Kidney (tissue), 14 donors: ENCODE data around the gene CCSER1. TPM values are rescaled to one million over a fixed set of nuclear protein-coding genes. Genes with fewer than 3 reads are reported as not detected.

Experiments used
- DNase-seq, 5 donors: peaks; one replicate each; pipeline ENCODE4 v3.0.0-alpha.2; 2013 to 2020
- FAIRE-seq: peaks from 2 replicates; lab custom pipeline; 2012; peaks lifted over from hg19 to GRCh38; lab: Jason Lieb, UNC
- H3K27ac ChIP-seq, 2 donors: one replicate each; pipeline ENCODE4 v1.7.0; 2013; ENCODE audit warnings: low read depth in 2 of 2, low read length in 2 of 2, inconsistent platforms in 1 of 2
- H3K27me3 ChIP-seq: one replicate; pipeline ENCODE4 v1.7.1; 2013; ENCODE audit warnings: low read length, inconsistent platforms; ENCODE audit not compliant: control insufficient read depth, insufficient read depth
- H3K36me3 ChIP-seq, 3 donors: one replicate each; pipeline versions ENCODE4 v1.7.0 to v1.7.1; 2013; ENCODE audit warnings: low read length in 3 of 3, control low read depth in 1 of 3, inconsistent platforms in 1 of 3; ENCODE audit not compliant: insufficient read depth in 3 of 3, control insufficient read depth in 2 of 3
- H3K4me1 ChIP-seq, 3 donors: one replicate each; pipeline versions ENCODE4 v1.7.0 to v1.7.1; 2013; ENCODE audit warnings: low read length in 3 of 3, inconsistent platforms in 1 of 3, low read depth in 1 of 3; ENCODE audit not compliant: control insufficient read depth in 2 of 3, insufficient read depth in 2 of 3
- H3K4me3 ChIP-seq, 3 donors: one replicate each; pipeline versions ENCODE4 v1.7.0 to v1.8.1; 2013; ENCODE audit warnings: low read length in 3 of 3, control low read depth in 1 of 3, inconsistent platforms in 1 of 3
- H3K9ac ChIP-seq, 3 donors: one replicate each; pipeline versions ENCODE4 v1.7.0 to v1.7.1; 2013; ENCODE audit warnings: low read length in 3 of 3, control low read depth in 1 of 3, inconsistent platforms in 1 of 3
- H3K9me3 ChIP-seq, 3 donors: one replicate each; pipeline versions ENCODE4 v1.7.0 to v1.7.1; 2013; ENCODE audit warnings: low read length in 3 of 3, control low read depth in 1 of 3, inconsistent platforms in 1 of 3; ENCODE audit not compliant: control insufficient read depth in 2 of 3, insufficient read depth in 1 of 3
- intact Hi-C: fragments of 100-400 bp; cut with DNase I; formaldehyde crosslinking; loops from one replicate; pipeline ENCODE4 v1.11.1; 2022
- polyA plus RNA-seq: library from polyadenylated mRNA; stranded (reverse); fragments of 350-450 nt; fragmentation: Illumina TruSeq; extraction: RNeasy Lipid Tissue Mini Kit (QIAGEN cat#74804); gene quantifications from one replicate; pipeline ENCODE4 v1.2.3, GENCODE V29; 2014; ENCODE audit warnings: low read depth, low replicate concordance; ENCODE audit not compliant: insufficient read depth
- total RNA-seq: library from RNA; stranded (reverse); fragmentation: NEBNext Ultra II Directional; extraction: Animal tissue kit (Norgen Biotek cat#: 25700); gene quantifications from one replicate; pipeline ENCODE4 v1.2.1, GENCODE V29; 2021
- TF ChIP-seq, protein P1 (sequence below): IDR thresholded peaks from 3 replicates; pipeline ENCODE4 v1.5.1; 2012; ENCODE audit warnings: mild to moderate bottlenecking, moderate library complexity, borderline replicate concordance; ENCODE audit not compliant: insufficient read depth; ENCODE audit errors: extremely low read depth
- donor health status: control.
- donor health status: control.
- donor health status: control.
- donor health status: control.
- donor health status: control.
- donor health status: DM: yes; HTN: yes; CAD: no.
- donor health status: Normal renal cell carcinoma (clear cell type).

Gene CCSER1
- total and polyA plus RNA-seq, 2 donors from 2014 or later: 4.2 to 26.8 TPM

GRCh38 chr4:90187148-90187884 lies 60.1 kb downstream of the CCSER1 start:
- no peak overlapping the region for H3K9ac ChIP-seq
- H3K27ac ChIP-seq: no peak overlapping the region
- DNase-seq (peak in 2 of 5 donors; percentile 21 to 37), FAIRE-seq (no peak)
- H3K27me3 ChIP-seq: no peaks in the 10 kb centered on the region
- no peak overlapping the region for H3K4me3 ChIP-seq
- no peaks in the 10 kb centered on the region for H3K4me1 ChIP-seq
- H3K9me3 ChIP-seq: no peaks in the 10 kb centered on the region
- no peaks in the 10 kb centered on the region for H3K36me3 ChIP-seq
- intact Hi-C loops: no loop called here
- TF ChIP-seq, protein P1, sequence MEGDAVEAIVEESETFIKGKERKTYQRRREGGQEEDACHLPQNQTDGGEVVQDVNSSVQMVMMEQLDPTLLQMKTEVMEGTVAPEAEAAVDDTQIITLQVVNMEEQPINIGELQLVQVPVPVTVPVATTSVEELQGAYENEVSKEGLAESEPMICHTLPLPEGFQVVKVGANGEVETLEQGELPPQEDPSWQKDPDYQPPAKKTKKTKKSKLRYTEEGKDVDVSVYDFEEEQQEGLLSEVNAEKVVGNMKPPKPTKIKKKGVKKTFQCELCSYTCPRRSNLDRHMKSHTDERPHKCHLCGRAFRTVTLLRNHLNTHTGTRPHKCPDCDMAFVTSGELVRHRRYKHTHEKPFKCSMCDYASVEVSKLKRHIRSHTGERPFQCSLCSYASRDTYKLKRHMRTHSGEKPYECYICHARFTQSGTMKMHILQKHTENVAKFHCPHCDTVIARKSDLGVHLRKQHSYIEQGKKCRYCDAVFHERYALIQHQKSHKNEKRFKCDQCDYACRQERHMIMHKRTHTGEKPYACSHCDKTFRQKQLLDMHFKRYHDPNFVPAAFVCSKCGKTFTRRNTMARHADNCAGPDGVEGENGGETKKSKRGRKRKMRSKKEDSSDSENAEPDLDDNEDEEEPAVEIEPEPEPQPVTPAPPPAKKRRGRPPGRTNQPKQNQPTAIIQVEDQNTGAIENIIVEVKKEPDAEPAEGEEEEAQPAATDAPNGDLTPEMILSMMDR: no peak

GRCh38 chr4:90189178-90189577 lies 62.0 kb downstream of the CCSER1 start:
- H3K4me3 ChIP-seq: no peak overlapping the region

DNA sequence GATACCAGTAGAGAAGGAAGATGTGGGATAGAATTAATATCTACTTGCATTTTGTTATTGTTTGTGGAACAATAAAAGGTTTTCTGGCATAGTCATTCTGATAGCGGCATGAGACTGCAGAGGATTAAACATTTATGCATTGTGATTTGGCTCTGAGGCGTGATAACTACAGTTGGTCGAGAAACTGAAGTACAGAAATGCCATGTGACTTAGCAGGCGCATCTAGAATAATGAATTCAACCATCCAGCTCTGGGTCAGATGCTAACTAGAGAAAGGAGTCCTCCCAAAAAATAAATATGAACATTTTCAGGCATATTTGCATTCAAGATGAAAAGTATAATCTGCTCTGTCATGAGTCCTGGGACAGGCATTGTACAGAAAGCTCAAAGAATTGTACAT lies 62.8 kb downstream of the CCSER1 start:
- H3K9ac ChIP-seq: no peak overlapping the region
- FAIRE-seq: no peak
- H3K27ac ChIP-seq: no peak overlapping the region
- no peaks in the 10 kb centered on the region for H3K4me1 ChIP-seq
- TF ChIP-seq, protein P1: no peak
- H3K4me3 ChIP-seq: no peak overlapping the region
- no peaks in the 10 kb centered on the region for H3K27me3 ChIP-seq
- no peaks in the 10 kb centered on the region for H3K9me3 ChIP-seq
- no peaks in the 10 kb centered on the region for H3K36me3 ChIP-seq
- intact Hi-C loops: no loop called here
- no peak for DNase-seq

More at GRCh38 chr4:90189178-90189577, 62.0 kb downstream of the CCSER1 start:
- Histone ChIP-seq H3K9me3 (no peaks in the 10 kb centered on the region), H3K27me3 (no peaks in the 10 kb centered on the region), H3K36me3 (no peaks in the 10 kb centered on the region), H3K4me1 (no peaks in the 10 kb centered on the region), H3K27ac (no peak overlapping the region), H3K9ac (no peak overlapping the region)
- FAIRE-seq (no peak), DNase-seq (no peak)
- TF ChIP-seq, protein P1: no peak
- intact Hi-C loops: no loop called here
